GM21528 (cell line): Measurements from ENCODE around the gene PARD3B.

Experiments
- ATAC-seq: cut with Tn5 transposase; IDR thresholded peaks from one replicate; pipeline ENCODE4 v1.9.1; 2021; ENCODE audit warnings: mild to moderate bottlenecking, moderate library complexity; ENCODE audit not compliant: unreplicated experiment, low FRiP score

PARD3B gene

DNA sequence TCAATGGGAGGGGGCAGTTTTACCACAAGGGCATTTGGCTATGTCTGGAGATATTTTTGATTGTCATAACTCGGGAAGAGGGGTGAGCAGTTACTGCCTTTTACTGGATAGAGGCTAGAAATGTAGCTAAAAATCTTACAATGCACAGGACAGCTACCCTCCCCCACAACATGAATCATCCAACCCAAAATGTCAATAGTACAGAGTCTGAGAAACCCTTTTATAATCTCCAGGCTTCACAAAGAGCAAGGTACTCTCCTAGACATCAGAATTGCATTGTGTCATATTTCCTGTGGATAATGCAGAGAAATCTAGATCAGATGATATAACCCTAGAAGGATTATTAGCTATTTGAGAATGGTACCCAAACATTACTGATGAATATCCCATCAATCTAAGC lies 859.9 kb downstream of the PARD3B start:
- no peak for ATAC-seq

DNA sequence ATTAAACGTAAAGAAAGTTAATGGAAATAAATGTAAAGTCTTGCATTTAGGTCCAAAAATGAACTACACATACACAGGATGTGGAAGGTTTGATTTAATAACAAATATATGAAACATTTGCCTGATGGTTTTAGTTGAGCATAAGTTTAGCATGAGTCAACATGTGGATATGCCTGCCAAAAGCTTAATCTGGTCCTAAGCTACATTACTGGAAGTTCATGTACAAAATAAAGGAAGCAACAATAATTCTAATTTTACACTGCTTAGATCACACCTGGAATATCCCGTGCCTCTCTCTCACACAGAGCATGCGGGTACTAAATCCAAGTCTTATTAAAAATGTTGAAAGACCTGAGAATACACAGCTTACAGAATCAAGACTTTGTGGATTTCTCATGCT lies 860.5 kb downstream of the PARD3B start:
- ATAC-seq = no peak

GRCh38 chr2:205407984-205408383 lies 862.7 kb downstream of the PARD3B start:
- no peak for ATAC-seq

GRCh38 chr2:205408696-205409095 lies 863.4 kb downstream of the PARD3B start:
- no peak for ATAC-seq

DNA sequence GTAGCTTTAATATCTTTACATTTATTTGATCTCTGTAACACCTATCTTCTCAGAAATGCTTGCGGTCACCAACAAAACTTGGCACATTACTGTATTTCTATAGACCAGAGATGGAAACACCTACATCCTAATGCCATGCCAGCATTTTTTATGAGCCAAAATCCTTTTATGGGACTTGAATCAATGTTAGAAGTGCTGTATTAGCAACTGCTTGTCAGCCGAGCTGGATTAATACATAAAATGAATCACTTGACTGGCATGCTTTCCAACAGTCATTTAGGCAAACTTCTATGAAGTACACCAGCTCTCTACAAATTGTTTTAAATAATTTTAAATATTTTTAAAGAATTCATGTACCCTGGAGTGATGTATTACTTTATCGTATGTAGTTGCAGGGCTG lies 864.1 kb downstream of the PARD3B start:
- ATAC-seq = no peak

GRCh38 chr2:205411558-205411957 lies 866.3 kb downstream of the PARD3B start:
- no peak for ATAC-seq

GRCh38 chr2:205424326-205424725 lies 879.1 kb downstream of the PARD3B start:
- no peak for ATAC-seq

GRCh38 chr2:205425102-205425501 lies 879.8 kb downstream of the PARD3B start:
- no peak for ATAC-seq

- ATAC-seq = no peak
These were observed 881.8 kb downstream of the PARD3B start for GRCh38 chr2:205427112-205427511.

DNA sequence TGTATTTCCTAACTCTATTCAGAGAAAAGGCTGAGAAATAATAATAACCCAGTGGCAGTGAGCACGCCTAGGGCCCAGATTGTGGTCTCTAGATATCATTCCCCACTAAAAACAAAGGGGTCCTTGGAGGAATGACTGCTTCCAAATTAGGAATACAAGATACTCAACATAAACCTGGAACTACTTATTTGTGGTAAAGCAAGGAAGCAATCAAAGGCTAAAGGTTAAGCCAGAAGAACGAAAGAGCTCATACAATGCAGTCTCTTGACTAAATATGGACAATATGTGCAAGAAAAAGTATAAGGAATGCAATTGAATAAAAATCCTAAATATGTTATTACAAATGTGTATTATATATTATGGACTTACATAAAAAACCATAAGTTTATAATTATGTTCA lies 883.5 kb downstream of the PARD3B start:
- no peak for ATAC-seq

DNA sequence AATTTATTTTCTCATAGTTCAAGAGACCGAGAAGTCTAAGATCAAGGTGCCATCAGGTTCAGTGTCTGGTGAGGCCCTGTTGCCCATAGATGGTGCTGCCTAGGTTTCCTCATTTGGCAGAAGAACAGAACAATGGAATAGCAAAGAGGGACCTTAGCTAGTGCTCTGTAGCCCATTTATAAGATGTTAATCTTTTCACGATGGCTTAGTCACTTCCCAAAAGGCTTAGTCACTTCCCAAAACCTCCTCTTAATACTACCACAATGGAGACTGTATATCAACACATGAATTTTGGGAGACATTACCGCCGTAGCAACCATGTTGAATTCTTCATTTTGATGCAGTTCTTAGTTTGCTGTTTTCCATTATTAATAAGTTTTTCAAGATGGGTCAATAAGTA lies 890.7 kb downstream of the PARD3B start:
- ATAC-seq = no peak

DNA sequence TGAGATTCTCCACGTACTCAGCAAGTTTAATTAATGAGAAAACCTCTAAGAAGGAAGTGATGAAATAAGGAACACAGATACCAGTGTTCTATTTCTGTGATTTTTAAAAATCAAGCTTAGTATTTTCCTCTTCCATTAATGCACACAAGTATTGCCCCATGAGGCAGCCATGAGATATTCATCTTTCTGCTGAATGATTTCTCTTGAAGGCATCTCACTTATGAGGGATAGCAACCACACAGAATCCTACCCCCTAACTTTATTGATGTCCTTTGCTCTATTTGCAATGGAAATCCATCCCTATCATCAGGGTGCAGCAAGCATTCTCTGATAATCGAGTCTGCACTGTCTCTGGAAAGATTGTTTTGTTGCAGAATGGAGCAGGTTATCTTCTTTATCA lies 893.0 kb downstream of the PARD3B start:
- ATAC-seq = no peak

GRCh38 chr2:205439621-205440020 lies 894.3 kb downstream of the PARD3B start:
- ATAC-seq = no peak

DNA sequence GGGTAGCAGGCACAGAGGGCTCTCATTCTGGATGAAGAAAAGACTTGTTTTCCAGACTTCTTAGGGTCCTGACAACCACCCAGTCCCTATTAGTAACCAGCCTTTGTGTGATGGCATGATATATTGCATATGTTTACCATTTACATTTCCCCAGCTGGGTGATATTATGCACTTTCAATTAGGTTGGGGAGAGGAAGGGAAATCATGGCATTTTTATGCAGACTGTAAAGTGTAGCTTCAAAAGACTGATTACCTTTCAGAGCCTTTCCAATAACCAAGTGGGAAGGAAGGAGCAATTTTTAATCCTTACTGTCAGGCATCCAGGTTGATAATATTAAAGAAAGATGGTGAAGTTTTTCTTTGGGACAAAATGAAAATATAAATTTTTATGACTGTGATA lies 896.2 kb downstream of the PARD3B start:
- no peak for ATAC-seq

DNA sequence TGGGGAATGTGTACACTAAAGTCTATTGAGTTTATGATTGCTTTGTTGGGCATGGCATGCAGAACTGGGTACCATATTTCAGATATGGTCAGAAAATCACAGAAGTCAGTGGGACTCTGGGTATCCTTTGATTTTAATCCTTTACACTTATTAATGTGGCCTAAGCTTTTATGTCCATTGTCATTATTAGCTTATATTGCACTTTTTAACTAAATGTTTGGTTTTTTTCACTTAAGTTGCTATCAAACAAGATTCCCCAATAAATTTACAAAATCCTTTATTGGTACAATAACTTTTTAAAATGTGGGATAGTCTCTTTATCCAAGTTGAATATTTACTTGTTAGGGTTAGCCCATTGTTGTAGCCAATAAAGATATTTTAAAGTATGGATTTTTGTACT lies 902.9 kb downstream of the PARD3B start:
- ATAC-seq = no peak

DNA sequence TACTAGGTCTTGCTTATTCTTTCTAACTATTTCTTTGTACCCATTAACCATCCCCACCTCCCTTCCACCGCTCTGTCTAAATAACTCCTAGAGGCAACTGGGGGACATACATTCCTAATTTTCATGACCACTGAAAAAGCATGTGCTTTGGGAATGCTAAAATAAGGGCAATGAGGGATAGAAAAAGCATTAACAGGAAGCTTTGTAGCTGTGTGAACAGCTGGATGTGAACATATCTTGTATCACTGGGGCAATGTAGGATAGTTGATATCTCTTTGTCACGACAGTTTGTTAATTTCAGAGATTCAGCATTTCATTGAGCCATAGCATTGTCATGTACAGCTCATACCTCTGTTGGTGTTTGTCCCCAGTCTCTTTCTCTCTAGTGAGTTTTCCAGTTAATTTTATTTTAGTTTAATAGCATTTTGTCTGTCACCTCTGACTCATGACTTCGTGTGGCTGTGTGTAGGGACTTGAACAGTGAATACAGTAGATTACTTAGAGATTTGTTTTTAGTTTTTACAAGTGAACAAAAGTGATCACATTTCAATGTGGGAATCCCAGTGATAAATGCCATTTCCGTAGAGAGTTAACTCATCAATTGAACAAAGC lies 906.7 kb downstream of the PARD3B start:
- ATAC-seq = no peak

GRCh38 chr2:205453202-205453601 lies 907.9 kb downstream of the PARD3B start:
- no peak for ATAC-seq

GRCh38 chr2:205456682-205457081 lies 911.4 kb downstream of the PARD3B start:
- no peak for ATAC-seq

DNA sequence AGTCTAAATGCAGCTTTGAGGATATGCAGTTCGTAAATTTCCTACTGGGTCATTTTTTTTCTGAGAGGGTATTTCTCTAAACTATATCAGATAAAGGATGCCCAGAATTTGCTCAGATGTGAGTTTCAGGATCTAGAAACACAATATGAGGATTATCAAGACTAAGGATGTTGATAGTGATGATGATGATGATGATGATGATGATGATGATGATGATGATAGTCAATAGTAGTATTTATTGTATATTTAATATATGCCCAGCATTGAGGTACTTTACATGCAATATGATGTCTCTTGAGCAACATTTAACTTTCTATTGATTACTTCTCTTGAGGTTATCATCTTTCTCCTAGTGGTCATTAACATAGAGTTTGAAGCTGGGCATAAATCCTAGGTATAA lies 914.9 kb downstream of the PARD3B start:
- ATAC-seq = no peak

GRCh38 chr2:205461169-205461568 lies 915.9 kb downstream of the PARD3B start:
- ATAC-seq = no peak

- no peak for ATAC-seq
These were observed 916.7 kb downstream of the PARD3B start for GRCh38 chr2:205461678-205462665.
